ENCODE data around the gene GPX4. TPM values are rescaled to one million over a fixed set of nuclear protein-coding genes. Genes with fewer than 3 reads are reported as not detected.
A peak's percentile ranks its signal among the peaks of the same experiment; 100 is the strongest.

Gene GPX4
- total and polyA plus RNA-seq, 9 of the 15 experiments (the other 6 are each of a cell fraction or from before 2014, with no cell fraction given): 61.4 to 661 (median 349) TPM

DNA sequence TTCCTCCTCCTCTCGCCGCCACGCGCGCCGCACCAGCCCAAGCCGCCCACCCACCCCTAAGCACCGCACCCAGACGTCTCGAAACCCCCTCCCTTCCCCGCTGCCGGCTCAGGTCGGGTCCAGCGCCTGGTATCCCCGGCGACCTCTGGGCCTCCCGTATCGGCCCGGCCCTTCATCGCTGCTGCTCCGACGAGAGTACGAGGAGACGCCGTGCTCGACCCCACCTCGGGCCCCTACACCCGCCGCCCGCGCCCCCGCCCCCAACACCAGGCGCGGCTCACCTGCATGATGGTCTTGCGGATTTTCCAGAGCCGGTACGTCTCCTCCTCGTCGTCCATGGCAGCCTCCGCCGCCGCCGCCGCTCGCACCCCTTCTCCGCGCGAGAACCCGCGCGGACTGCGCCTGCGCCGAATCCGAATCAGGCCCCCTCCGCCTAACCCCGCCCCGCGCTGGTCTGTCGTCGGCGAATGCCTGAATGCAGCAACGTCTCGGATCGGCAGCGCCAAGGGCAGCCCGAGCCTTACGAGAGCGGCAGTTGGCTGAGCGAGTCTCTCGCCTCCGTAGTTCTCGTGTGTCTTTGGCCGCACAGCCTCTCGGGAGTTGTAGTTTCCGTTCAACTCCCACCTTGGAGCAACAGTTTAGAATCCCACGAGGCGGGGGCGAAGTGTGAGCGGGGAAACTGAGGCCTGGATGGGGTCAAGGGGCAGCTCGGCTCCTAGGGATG, 8.7 kb upstream of the GPX4 start, which contains the start of gene POLR2E (continued):
- TF ChIP-seq MCM5 (IDR thresholded peaks at IDR 0.05; ENCODE audit: low read depth) (no peak), CHD2 (IDR thresholded peaks at IDR 0.05; ENCODE audit: low read depth, low read length) (peak; percentile 98), KDM5B (IDR thresholded peaks at IDR 0.05; ENCODE audit: insufficient replicate concordance, low read depth, low read length) (peak; percentile 50), NCOA6 (IDR thresholded peaks at IDR 0.05) (no peak), L3MBTL2 (IDR thresholded peaks at IDR 0.05) (peak; percentile 48; the same call in 1 of the 2 replicates), CREB1 (IDR thresholded peaks at IDR 0.05) (peak; percentile 72), CREB1 (CRISPR knock-in tag; IDR thresholded peaks at IDR 0.05) (peak; percentile 76), TBL1XR1 (IDR thresholded peaks at IDR 0.05; ENCODE audit: low read length in 2 of 2) (peak in 1 of 2 experiments; percentile 53; a peak in 3 of 4 replicates), C11orf30 (IDR thresholded peaks at IDR 0.05; ENCODE audit: low read depth) (peak; percentile 60), ZNF165 (CRISPR knock-in tag; IDR thresholded peaks at IDR 0.05; ENCODE audit: borderline replicate concordance) (no peak), SIN3B (IDR thresholded peaks at IDR 0.05; ENCODE audit: low read depth) (0 out of 2 replicates have a peak, but pooled peaks have one; percentile 18), MAFF (IDR thresholded peaks at IDR 0.05; ENCODE audit: low read length) (peak; percentile 49; the same call in 1 of the 2 replicates), JUN (IDR thresholded peaks at IDR 0.05; ENCODE audit: borderline replicate concordance, low read depth, low read length) (peak; percentile 56; the same call in 1 of the 2 replicates), JUN (CRISPR knock-in tag; IDR thresholded peaks at IDR 0.05; ENCODE audit: borderline replicate concordance) (no peak), CBX3 (IDR thresholded peaks at IDR 0.05; ENCODE audit: borderline replicate concordance in 1 of 2, low read length in 2 of 2) (0 out of 3 replicates have a peak, but pooled peaks of 1 of the 2 experiments have one; percentile 24), ATF7 (IDR thresholded peaks at IDR 0.05) (peak; percentile 77)
- TF ChIP-seq, protein P1, sequence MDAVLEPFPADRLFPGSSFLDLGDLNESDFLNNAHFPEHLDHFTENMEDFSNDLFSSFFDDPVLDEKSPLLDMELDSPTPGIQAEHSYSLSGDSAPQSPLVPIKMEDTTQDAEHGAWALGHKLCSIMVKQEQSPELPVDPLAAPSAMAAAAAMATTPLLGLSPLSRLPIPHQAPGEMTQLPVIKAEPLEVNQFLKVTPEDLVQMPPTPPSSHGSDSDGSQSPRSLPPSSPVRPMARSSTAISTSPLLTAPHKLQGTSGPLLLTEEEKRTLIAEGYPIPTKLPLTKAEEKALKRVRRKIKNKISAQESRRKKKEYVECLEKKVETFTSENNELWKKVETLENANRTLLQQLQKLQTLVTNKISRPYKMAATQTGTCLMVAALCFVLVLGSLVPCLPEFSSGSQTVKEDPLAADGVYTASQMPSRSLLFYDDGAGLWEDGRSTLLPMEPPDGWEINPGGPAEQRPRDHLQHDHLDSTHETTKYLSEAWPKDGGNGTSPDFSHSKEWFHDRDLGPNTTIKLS (IDR thresholded peaks at IDR 0.05; ENCODE audit: borderline replicate concordance, low read depth): peak; percentile 93
- TF ChIP-seq, protein P2, sequence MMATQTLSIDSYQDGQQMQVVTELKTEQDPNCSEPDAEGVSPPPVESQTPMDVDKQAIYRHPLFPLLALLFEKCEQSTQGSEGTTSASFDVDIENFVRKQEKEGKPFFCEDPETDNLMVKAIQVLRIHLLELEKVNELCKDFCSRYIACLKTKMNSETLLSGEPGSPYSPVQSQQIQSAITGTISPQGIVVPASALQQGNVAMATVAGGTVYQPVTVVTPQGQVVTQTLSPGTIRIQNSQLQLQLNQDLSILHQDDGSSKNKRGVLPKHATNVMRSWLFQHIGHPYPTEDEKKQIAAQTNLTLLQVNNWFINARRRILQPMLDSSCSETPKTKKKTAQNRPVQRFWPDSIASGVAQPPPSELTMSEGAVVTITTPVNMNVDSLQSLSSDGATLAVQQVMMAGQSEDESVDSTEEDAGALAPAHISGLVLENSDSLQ (IDR thresholded peaks at IDR 0.05): peak; percentile 85
- TF ChIP-seq, protein P3, sequence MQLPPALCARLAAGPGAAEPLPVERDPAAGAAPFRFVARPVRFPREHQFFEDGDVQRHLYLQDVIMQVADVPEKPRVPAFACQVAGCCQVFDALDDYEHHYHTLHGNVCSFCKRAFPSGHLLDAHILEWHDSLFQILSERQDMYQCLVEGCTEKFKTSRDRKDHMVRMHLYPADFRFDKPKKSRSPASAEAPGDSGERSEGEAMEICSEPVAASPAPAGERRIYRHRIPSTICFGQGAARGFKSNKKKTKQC (CRISPR knock-in tag; IDR thresholded peaks at IDR 0.05): no peak
- TF ChIP-seq, protein P4, sequence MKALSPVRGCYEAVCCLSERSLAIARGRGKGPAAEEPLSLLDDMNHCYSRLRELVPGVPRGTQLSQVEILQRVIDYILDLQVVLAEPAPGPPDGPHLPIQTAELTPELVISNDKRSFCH (CRISPR knock-in tag; IDR thresholded peaks at IDR 0.05): no peak
- TF ChIP-seq, protein P4 (tag; IDR thresholded peaks at IDR 0.05): peak; percentile 50; the same call in 1 of the 2 replicates
- TF ChIP-seq, protein P5, sequence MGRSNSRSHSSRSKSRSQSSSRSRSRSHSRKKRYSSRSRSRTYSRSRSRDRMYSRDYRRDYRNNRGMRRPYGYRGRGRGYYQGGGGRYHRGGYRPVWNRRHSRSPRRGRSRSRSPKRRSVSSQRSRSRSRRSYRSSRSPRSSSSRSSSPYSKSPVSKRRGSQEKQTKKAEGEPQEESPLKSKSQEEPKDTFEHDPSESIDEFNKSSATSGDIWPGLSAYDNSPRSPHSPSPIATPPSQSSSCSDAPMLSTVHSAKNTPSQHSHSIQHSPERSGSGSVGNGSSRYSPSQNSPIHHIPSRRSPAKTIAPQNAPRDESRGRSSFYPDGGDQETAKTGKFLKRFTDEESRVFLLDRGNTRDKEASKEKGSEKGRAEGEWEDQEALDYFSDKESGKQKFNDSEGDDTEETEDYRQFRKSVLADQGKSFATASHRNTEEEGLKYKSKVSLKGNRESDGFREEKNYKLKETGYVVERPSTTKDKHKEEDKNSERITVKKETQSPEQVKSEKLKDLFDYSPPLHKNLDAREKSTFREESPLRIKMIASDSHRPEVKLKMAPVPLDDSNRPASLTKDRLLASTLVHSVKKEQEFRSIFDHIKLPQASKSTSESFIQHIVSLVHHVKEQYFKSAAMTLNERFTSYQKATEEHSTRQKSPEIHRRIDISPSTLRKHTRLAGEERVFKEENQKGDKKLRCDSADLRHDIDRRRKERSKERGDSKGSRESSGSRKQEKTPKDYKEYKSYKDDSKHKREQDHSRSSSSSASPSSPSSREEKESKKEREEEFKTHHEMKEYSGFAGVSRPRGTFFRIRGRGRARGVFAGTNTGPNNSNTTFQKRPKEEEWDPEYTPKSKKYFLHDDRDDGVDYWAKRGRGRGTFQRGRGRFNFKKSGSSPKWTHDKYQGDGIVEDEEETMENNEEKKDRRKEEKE (IDR thresholded peaks at IDR 0.05; ENCODE audit: borderline replicate concordance in 1 of 2, control insufficient read depth in 1 of 2, low read depth in 2 of 2, low read length in 1 of 2): peak in 1 of 2 experiments; percentile 74; a peak in 2 of 4 replicates
